Urothelium cell line (cell line): ENCODE data around the gene MSI2.

Experiments
- DNase-seq: peaks from one replicate; pipeline ENCODE4 v3.0.0; 2011; ENCODE audit warnings: low spot score, mixed read lengths
- FAIRE-seq: peaks from 2 replicates; lab custom pipeline; 2011; peaks lifted over from hg19 to GRCh38; lab: Jason Lieb, UNC

The MSI2 gene

GRCh38 chr17:57313097-57313835 is 56.9 kb downstream of the MSI2 start:
- FAIRE-seq (no peak), DNase-seq (no peak)

DNA sequence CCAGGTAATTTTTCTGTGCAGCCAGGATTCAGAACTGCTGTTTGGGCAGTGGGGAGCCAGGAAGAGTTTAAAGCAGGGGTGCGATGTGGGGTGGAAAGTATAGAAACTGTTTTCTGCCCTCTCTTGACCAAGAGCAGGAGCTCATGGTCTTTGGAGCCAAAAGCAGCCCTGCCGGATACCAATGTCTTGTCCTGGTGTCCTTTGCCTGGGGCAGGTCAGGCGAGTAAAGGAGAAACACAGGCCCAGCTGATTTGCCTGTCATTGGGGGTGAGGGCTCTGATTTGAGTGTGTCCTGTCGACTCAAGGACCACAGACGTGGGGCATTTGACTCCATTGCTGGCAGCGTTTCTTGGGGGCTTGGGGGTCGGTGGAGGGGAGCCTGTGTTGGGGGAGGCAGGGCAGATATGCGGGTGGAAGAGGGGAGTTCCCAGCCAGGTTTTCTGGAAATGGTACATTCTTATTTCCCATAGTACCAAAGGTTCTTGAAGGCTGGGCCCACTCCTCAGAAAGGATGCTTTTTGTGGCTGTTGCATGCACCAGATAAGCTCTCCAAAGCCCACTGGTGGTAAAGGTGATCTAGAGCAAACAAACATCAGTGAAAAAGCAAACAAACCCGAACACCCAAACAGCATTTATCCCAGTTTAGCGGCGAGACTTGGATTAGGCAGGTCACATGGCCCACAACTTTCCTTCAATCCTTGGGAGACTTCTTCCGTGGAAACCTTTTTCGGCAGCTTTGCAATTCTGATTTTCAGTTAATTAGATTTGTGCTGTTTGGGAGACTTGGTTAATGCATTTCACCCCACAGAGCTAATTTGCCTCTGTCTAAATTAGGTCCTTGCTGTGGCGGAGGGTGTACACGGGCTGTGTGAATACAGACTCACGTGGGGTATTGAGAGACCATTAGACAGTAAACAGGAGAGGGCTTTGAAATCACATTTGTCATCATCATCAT is 59.0 kb downstream of the MSI2 start:
- FAIRE-seq (no peak), DNase-seq (no peak)

- DNase-seq = no peak
- FAIRE-seq = no peak
Observed at GRCh38 chr17:57316361-57316760, 60.0 kb downstream of the MSI2 start.

DNA sequence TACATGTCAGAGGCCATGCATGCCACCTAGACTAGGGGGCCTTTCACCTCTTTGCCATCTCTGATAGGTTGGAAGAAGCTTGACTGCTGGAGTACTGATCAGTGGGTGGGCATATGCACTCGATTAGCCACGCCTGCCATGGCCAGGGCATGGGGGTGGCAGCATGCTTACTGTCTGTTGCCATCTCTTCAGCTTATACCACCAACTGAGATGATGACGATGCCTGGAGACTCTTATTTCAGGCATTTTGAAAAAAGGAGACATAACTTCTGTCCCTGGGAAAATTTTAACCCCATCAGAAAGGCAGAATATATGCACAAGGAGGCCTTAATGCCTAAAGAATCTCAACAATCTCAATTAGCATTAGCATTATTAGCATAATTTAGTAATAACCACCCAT is 60.8 kb downstream of the MSI2 start:
- DNase-seq = no peak
- no peak for FAIRE-seq

- no peak for FAIRE-seq
- DNase-seq = no peak
Observed at GRCh38 chr17:57318913-57319312, 62.6 kb downstream of the MSI2 start.

DNA sequence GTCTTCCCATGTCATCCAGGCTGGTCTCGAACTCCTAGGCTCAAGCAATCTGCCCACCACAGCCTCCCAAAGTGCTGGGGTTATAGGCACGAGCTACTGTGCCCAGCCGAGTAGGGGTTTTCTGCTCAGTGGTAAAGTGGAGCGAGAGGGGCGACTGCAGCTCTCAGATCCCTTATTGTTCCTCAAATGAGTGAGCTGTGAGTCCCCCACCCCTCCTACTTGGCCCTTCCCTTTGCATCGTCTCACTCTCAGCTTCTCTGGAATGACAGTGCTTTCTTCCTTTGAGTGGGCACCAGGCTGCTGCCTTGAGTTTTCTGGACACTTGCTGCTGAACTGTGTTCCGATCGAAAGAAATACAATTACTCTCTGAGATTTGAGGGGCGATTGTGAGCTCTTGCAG is 63.5 kb downstream of the MSI2 start:
- FAIRE-seq = no peak
- DNase-seq = no peak

- FAIRE-seq (no peak), DNase-seq (no peak)
Observed at GRCh38 chr17:57323391-57323790, 67.1 kb downstream of the MSI2 start.

DNA sequence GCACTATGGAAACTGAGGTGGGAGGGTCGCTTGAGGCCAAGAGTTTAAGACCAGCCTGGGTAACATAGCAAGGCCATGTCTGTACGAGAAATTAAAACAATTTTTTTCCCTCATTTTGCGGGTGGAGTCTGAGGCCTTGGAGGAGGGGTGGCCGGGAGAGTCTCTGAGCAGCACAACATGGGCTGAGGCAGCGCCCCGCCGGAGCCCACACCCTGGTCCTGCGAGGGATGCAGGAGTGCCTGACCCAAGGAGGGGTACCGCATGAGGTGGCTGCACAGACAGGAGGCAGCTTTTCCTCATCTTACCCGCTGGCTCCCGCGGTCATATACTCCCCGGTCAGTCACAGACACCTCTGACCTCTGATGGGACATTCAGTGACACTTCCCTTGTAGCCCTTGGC is 67.7 kb downstream of the MSI2 start:
- DNase-seq = no peak
- no peak for FAIRE-seq

DNA sequence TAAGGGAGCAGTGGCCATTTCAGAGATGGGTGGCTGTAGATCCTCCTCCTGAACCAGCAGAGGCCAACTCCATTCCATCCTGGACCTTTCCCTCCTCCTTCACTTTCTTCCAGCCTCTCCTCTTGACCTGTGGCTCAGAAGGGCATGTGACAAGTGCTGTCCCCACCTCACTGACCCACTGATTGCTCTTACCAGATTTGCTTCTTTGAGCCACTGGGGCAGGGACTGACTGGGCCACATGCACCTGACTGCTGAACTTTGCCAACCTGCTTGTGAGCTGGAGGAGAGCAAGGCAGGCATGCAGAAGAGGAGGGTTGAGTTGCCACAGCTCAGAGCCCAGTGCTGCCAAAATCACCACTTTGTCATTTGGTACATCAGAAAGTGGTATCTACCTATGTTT is 68.3 kb downstream of the MSI2 start:
- peak; percentile 80 for FAIRE-seq

GRCh38 chr17:57326336-57326735 is 70.0 kb downstream of the MSI2 start:
- FAIRE-seq = no peak
- DNase-seq = no peak

More for the DNA sequence above, 68.3 kb downstream of the MSI2 start:
- DNase-seq = no peak

DNA sequence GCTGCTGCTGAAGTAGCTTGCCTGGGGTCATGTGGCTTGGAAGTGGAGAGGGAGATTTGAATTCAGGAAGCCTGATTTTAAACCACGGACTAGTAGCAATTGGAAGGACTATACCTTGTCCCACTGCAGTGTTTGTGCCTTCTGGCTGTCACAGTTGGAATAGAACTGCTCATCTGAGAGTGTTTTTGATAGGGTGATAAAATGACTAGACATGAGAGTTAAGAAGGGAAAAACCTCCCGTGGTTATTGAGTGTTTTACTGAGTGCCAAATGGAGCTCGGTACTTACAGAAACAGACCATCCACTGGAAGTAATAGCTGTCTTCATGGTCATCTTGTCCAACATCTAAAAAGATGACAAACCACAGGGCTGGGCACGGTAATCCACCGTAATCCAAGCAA is 70.4 kb downstream of the MSI2 start:
- FAIRE-seq (no peak), DNase-seq (no peak)

DNA sequence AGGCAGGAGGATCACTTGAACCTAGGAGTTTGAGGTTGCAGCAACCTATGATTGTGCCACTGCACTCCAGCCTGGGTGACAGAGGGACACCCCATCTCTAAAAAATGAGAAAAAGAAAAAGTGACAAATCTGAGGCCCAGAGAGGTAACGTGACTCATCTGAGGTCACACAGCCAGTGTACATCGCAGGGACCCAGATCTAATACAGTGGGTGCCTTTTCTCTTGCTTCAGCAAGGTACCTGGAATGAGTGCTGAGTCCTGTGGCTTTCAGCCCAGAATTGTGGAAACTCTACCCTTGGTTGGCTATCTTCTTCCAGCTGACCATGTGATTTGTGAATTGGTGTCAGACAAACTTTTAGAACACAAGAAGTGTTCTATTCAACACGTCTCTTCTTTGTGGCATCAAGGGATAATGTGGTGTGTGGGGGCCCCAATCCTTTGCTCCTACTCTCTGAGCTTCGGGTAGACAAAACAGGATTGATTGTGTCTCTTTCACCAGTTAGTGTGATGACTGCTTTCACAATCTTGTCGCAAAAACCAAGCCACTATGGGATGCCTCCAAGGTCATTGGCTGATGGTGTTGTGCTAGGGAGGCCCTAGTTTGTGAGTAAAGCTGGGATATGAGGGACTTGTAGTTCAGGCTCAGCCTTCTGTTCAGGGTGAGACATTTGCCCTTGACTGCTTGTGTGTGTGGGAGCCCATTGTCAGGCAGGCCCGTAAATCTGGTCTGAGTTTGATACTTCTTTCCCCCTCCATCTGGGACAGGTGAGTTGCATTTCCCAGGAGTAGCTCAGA is 71.0 kb downstream of the MSI2 start:
- DNase-seq (no peak), FAIRE-seq (no peak)

DNA sequence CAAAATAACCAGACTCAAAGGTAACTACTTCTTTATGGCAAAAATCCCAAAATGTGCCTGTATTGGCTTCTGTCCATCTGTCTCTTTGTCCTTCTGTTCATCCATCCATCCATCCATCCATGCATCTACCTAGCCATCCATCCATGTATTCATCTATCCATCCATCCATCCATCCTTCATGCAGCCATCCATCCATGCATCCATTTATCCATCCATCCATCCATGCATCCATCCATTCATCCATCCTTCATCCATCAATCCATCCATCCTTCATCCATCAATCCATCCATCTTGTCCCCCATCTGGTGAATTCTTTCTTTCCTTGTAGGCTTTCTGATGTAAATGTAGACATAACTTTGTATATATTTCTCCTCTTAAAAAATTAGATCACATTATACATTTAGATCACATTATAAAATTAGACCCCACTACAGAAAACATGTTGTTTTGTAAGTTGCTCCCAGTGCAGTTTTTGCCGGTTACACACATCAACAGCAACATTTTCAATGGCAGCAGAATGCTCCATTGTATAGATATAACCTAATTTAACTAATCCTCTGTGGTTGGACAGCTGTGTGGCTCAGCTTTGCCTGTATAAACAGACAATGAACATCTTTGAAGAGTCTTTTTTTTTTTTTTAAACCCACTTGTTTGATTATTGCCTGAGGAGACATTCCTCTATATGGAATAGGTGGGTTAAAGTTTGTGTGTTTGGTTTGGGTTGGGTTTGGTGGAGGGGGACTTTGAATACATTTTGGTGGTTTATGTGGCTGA is 72.0 kb downstream of the MSI2 start:
- DNase-seq (no peak), FAIRE-seq (no peak)

DNA sequence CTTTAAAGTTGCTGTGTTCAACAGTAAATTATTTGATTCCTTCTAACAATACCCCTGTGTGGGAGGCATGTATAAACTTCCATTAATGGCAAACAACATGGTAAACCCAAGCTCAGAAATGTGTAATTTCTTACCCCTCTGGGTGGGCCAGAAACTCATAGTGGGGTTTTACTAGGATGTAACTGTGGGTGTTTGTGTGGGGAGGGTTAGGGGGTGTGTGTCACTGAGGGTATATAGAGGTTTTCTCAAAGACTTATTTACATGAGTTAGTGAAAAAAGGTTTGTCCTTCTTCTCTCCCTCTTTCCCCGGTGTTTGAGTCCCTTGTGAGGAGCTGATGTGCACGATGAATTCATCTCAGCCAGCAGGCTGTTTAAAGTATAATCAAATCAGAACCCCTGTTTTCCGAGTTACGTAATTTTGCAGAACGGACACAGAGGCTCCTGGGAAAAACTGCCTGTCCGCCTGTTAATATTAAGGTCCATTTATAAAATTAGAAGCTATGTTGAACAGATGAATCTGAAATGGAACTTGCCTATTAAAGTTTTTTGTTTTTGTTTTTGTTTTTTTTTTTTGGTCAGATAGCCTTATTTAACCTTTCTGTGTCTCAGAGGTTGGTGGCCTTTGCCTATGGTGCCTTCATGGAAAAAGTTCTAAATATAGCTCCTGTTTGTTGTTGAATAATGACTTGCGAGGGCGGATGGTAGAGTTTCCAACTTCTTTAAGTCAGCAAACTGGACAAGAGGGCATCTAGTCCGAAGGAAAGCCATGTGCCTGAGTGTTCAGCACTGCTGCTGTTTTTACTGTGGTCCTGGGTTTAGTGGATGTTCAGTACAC is 73.3 kb downstream of the MSI2 start:
- DNase-seq (no peak), FAIRE-seq (no peak)

DNA sequence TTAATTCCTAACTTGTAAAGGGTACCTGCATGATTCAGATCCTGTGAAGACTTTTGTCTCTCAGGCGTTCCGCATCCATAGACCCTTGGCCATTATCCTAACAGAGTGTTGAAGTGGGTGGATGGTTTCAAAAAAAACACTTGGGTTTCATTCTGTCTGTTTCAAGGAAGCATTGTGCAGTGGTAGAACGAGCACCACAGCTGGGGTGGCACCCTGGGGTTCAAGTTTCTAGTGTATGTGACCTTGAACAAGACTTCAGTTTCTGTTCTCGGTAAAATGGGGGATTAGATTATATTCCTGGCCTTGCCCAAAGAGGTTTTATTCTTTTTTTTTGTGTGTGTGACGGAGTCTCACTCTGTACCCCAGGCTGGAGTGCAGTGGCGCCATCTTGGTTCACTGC is 74.3 kb downstream of the MSI2 start:
- DNase-seq = no peak
- FAIRE-seq = no peak

GRCh38 chr17:57331423-57331822 is 75.1 kb downstream of the MSI2 start:
- no peak for FAIRE-seq

DNA sequence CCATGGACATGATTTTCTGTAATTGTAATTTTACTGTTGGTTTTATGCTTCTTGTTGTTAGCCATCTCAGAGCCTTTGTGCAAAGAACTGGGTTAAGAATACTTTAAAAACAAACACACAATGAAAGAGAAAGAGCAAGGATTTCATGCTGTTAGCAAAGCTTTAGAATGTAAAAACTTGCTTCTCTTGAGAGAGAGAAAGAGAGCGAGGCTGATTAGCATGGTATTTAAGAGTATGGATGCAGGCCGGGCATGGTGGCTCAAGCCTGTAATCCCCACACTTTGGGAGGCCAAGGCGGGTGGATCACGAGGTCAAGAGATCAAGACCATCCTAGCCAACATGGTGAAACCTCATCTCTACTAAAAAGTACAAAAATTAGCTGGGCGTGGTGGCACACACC is 76.2 kb downstream of the MSI2 start:
- no peak for FAIRE-seq

More at GRCh38 chr17:57331423-57331822, 75.1 kb downstream of the MSI2 start:
- DNase-seq = no peak

DNA sequence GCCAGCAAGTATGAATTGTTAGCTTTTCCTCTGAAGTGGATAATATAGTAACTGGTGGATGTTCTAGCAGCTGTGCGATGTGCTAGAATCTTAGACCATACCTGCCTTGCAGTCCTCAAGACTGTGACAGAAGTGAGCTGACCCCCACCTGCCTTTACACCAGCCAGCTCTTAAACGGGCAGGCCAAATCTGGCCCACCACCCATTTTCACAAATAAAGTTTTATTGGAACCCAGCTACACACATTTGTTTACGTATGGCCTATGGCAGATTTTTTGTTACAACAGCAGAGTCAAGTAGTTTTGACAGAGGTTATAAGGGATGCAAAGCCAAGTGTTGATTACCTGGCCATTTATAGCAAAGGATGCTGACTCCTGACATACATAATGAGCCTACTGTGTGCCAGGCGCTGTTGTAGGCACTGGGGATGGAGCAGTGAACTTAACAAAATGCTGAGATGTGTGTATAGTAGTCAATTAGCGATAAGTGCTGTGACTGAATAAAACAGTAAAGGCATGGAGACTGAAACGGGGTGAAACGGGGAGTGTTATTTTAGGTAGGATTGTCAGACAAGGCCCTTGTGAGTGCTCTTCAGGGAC is 79.0 kb downstream of the MSI2 start:
- FAIRE-seq = no peak
- DNase-seq = no peak

More for the DNA sequence above, 76.2 kb downstream of the MSI2 start:
- no peak for DNase-seq

DNA sequence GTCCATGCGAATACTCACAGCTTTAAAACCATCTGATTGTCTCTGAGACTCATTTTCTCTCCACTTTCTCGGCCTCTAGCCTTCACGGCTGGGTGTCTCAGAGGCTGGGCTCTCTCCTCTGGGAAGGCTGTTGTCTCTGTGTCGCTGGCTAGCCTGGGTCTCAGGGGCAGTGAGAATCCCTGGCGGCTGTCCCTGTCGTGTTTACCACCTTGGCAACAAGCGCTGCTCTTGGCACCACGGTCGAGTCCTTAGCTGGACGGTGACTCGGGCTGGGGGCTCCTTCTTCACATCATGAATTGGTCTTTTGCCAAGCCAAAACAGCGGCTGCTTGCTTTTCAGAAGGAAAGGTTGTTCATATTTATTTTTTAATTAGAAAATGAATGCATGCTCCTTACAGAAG is 81.1 kb downstream of the MSI2 start:
- no peak for DNase-seq
- no peak for FAIRE-seq
